ENCODE data around the gene PISD. TPM values are rescaled to one million over a fixed set of nuclear protein-coding genes. Genes with fewer than 3 reads are reported as not detected.

Gene PISD
- total RNA-seq, 2 donors from 2014 or later, result 39.1 to 43.4 TPM

DNA sequence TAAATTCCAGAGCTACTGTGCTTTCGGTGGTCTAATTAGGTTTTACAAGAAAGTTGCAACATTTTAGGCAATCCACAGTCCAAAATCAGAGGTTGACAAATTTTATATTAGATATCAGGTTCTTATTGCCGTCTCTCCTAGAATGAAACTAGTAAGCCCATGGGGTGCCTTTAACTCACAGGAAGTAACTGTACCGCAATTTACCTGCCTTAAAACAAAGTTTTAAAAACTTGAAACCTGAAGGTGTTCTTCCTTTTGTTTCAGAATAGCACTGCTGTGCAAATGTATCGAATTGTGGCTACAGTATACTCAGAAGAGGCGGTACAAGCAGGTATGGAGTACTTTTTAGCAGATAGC is 77.2 kb downstream of the PISD start:
- Histone ChIP-seq H3K9me3 (ENCODE audit: control insufficient read depth, low read length) (no peaks in the 10 kb centered on the region), H3K4me1 (ENCODE audit: control insufficient read depth, insufficient read depth, low read length) (no peaks in the 10 kb centered on the region), H3K4me3 (ENCODE audit: low read length) (no peak overlapping the region), H3K27ac (ENCODE audit: low read depth, low read length) (no peak overlapping the region), H3K36me3 (ENCODE audit: control insufficient read depth, insufficient read depth, low read length) (peaks cover 6% of the 10 kb centered on the region), H3K27me3 (ENCODE audit: control insufficient read depth, insufficient read depth, low read length, poor library complexity, severe bottlenecking) (no peaks in the 10 kb centered on the region), H3K9ac (ENCODE audit: extremely low read depth, low read length, poor library complexity, severe bottlenecking) (no peak overlapping the region)
- Mint-ChIP-seq H3K9me3 (no peaks in the 10 kb centered on the region), H3K27me3 (ENCODE audit: insufficient read depth) (no peaks in the 10 kb centered on the region), H3K4me1 (peaks cover 4% of the 10 kb centered on the region), H3K27ac (no peak overlapping the region), H3K4me3 (no peak overlapping the region), H3K36me3 (ENCODE audit: low read depth) (peaks cover 27% of the 10 kb centered on the region)
- WGBS, 2 experiments (ENCODE audit: insufficient coverage in 1 of 2, insufficient read length in 1 of 2), result 93 to 100% methylated on average over 4 to 5 of the region's 5 CpGs
- no peak for DNase-seq
- TF ChIP-seq, protein P1, sequence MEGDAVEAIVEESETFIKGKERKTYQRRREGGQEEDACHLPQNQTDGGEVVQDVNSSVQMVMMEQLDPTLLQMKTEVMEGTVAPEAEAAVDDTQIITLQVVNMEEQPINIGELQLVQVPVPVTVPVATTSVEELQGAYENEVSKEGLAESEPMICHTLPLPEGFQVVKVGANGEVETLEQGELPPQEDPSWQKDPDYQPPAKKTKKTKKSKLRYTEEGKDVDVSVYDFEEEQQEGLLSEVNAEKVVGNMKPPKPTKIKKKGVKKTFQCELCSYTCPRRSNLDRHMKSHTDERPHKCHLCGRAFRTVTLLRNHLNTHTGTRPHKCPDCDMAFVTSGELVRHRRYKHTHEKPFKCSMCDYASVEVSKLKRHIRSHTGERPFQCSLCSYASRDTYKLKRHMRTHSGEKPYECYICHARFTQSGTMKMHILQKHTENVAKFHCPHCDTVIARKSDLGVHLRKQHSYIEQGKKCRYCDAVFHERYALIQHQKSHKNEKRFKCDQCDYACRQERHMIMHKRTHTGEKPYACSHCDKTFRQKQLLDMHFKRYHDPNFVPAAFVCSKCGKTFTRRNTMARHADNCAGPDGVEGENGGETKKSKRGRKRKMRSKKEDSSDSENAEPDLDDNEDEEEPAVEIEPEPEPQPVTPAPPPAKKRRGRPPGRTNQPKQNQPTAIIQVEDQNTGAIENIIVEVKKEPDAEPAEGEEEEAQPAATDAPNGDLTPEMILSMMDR (conservative IDR thresholded peaks at IDR 0.05), result no peak

DNA sequence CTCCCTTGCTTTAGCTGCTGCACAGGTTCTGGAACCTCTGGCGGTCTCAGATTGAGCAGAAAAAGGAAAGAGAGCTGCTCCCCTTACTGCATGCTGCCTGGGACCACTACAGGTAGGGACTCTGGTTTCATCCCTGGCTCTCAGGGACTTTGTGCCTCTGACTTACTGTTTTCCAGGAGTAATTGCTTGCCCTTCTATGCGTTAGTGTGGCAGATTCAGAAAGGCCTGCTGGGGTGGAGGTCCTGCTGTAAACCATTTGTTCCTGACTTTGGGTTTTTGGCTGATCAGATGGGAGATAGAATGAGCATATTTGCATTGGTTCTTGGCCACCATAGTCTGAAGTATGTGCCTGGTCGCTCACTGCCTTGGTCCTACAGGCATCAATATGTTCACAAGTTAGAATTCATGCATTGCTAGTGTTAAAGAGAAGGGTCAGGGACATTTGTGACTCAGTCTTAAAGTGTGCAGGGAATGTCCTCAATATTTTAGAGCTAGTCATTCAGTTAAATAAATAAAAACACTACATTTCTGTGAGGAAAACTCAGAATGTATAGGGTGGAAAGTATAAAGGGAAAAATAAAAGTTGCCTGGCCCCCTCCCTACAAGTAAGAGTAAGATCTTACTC is 78.0 kb downstream of the PISD start:
- TF ChIP-seq, protein P1 (conservative IDR thresholded peaks at IDR 0.05), result no peak
- Mint-ChIP-seq H3K36me3 (ENCODE audit: low read depth) (peaks cover 21% of the 10 kb centered on the region), H3K9me3 (no peaks in the 10 kb centered on the region), H3K27me3 (ENCODE audit: insufficient read depth) (no peaks in the 10 kb centered on the region), H3K4me1 (peaks cover 5% of the 10 kb centered on the region), H3K27ac (no peak overlapping the region), H3K4me3 (no peak overlapping the region)
- Histone ChIP-seq H3K9me3 (ENCODE audit: control insufficient read depth, low read length) (no peaks in the 10 kb centered on the region), H3K27ac (ENCODE audit: low read depth, low read length) (no peak overlapping the region), H3K27me3 (ENCODE audit: control insufficient read depth, insufficient read depth, low read length, poor library complexity, severe bottlenecking) (no peaks in the 10 kb centered on the region), H3K4me1 (ENCODE audit: control insufficient read depth, insufficient read depth, low read length) (no peaks in the 10 kb centered on the region), H3K4me3 (ENCODE audit: low read length) (no peak overlapping the region), H3K9ac (ENCODE audit: extremely low read depth, low read length, poor library complexity, severe bottlenecking) (no peak overlapping the region), H3K36me3 (ENCODE audit: control insufficient read depth, insufficient read depth, low read length) (peaks cover 6% of the 10 kb centered on the region)
- no peak for DNase-seq
- 90 to 97% methylated on average over 3 of the region's 3 CpGs for WGBS, 2 experiments (ENCODE audit: insufficient coverage in 1 of 2, insufficient read length in 1 of 2)

DNA sequence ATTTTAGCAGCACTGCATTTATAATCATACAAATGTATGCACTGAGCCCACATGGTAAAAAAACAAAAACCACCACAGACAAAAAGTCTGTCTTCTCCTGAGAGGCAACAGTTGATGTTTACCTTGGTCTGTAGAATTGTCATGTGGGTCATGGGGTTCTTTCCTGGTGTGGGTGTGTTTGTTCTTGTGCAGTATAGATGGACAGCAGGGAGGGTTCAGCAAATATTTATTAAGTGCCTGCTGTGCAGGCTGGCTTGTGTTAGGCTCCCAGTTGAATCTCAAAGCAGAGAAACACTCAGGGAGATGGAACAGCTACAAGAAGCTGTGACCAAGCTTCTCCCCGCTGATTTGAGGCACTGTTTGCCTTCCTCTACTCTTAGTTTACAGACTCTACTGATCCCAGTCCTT is 82.2 kb downstream of the PISD start:
- Histone ChIP-seq H3K4me3 (ENCODE audit: low read length) (no peak overlapping the region), H3K27ac (ENCODE audit: low read depth, low read length) (no peak overlapping the region), H3K36me3 (ENCODE audit: control insufficient read depth, insufficient read depth, low read length) (no peaks in the 10 kb centered on the region), H3K9me3 (ENCODE audit: control insufficient read depth, low read length) (no peaks in the 10 kb centered on the region), H3K4me1 (ENCODE audit: control insufficient read depth, insufficient read depth, low read length) (no peaks in the 10 kb centered on the region), H3K9ac (ENCODE audit: extremely low read depth, low read length, poor library complexity, severe bottlenecking) (no peak overlapping the region), H3K27me3 (ENCODE audit: control insufficient read depth, insufficient read depth, low read length, poor library complexity, severe bottlenecking) (no peaks in the 10 kb centered on the region)
- Mint-ChIP-seq H3K36me3 (ENCODE audit: low read depth) (peaks cover 6% of the 10 kb centered on the region), H3K27me3 (ENCODE audit: insufficient read depth) (no peaks in the 10 kb centered on the region), H3K9me3 (no peaks in the 10 kb centered on the region), H3K4me1 (peaks cover 5% of the 10 kb centered on the region), H3K4me3 (no peak overlapping the region), H3K27ac (peak overlapping the region; percentile 46)
- DNase-seq, result no peak
- TF ChIP-seq, protein P1 (conservative IDR thresholded peaks at IDR 0.05), result no peak
- 87 to 100% methylated on average over 1 of the region's 1 CpG for WGBS, 2 experiments (ENCODE audit: insufficient coverage in 1 of 2, insufficient read length in 1 of 2)
